GM21367 (cell line): ENCODE data around the gene HAGHL.
"Not testable (repeated sequence)": the region's sequence is repeated elsewhere in the genome, so short reads cannot be mapped to it uniquely, and the experiment has no call there.

Experiments used
- ATAC-seq: cut with Tn5 transposase; IDR thresholded peaks from one replicate; pipeline ENCODE4 v1.9.1; 2021; ENCODE audit not compliant: unreplicated experiment

Gene HAGHL

GRCh38 chr16:751152-752006 lies 24.5 kb downstream of the HAGHL start:
- no peak for ATAC-seq

GRCh38 chr16:752007-752312 lies 25.1 kb downstream of the HAGHL start:
- ATAC-seq: no peak

- ATAC-seq: not testable (repeated sequence)
Observed at GRCh38 chr16:754121-754607, 27.3 kb downstream of the HAGHL start.

GRCh38 chr16:754656-755055 lies 27.8 kb downstream of the HAGHL start:
- ATAC-seq: no peak

- ATAC-seq: no peak
Observed at GRCh38 chr16:756428-756827, 29.5 kb downstream of the HAGHL start.

- ATAC-seq: no peak
Observed at GRCh38 chr16:759110-759910, 32.4 kb downstream of the HAGHL start.

GRCh38 chr16:760065-760464 lies 33.2 kb downstream of the HAGHL start:
- ATAC-seq: no peak

GRCh38 chr16:760545-761343 lies 33.8 kb downstream of the HAGHL start, which contains the start of gene MSLN:
TSS of gene MSLN (plus strand) at chr16:760734. CDS start at chr16:762681, 1,947 bp downstream.
- ATAC-seq: no peak

- no peak for ATAC-seq
Observed at GRCh38 chr16:761625-762513, 35.0 kb downstream of the HAGHL start.

- no peak for ATAC-seq
Observed at GRCh38 chr16:762595-763268, 35.8 kb downstream of the HAGHL start.

- no peak for ATAC-seq
Observed at GRCh38 chr16:763369-764183, 36.7 kb downstream of the HAGHL start.

- ATAC-seq: no peak
Observed at GRCh38 chr16:764184-764750, 37.4 kb downstream of the HAGHL start.

- no peak for ATAC-seq
Observed at GRCh38 chr16:764848-765487, 38.1 kb downstream of the HAGHL start.

GRCh38 chr16:765488-765865 lies 38.6 kb downstream of the HAGHL start:
- ATAC-seq: no peak

- no peak for ATAC-seq
Observed at GRCh38 chr16:766008-766819, 39.3 kb downstream of the HAGHL start.

GRCh38 chr16:766820-767640 lies 40.1 kb downstream of the HAGHL start:
- no peak for ATAC-seq
